Measurements from ENCODE around the gene CNN2. TPM values are rescaled to one million over a fixed set of nuclear protein-coding genes. Genes with fewer than 3 reads are reported as not detected.

Gene CNN2
- total and polyA plus RNA-seq, 2 of the 13 experiments (the other 11 are each of a cell fraction or from before 2014, with no cell fraction given), result 63.6 to 70.0 TPM

DNA sequence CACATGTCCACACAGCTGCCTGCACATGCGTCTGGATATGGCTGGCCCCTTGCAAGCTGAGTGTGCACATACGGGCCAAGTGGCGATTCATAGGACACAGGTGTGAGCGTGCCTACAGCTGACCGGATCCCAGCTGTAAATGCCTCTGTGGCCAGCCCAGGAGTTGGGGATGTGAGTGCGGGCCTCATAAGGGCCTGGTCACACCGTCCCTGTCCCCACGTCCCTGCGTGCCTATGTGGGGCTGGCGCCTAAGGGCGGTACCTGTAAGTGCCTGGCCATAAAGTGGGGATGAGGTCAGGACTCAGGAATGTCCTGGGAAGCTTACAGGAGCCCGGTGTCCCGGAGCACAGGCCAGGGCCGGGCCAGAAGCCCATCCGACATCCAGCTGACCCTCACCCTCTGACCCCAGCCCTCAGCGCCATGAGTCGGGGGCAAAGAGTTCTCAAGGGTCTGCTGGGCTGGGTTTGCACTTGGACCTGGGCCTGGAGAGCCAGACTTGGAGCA is 39.2 kb downstream of the CNN2 start (continued):
- TF ChIP-seq SRSF1 (optimal IDR thresholded peaks at IDR 0.05; ENCODE audit: low read depth, low read length) (peak; percentile 30), HOXA3 (CRISPR knock-in tag; IDR thresholded peaks at IDR 0.05) (0 out of 2 replicates have a peak, but pooled peaks have one; percentile 18), MAFK (conservative IDR thresholded peaks at IDR 0.05 in 1 of 2, IDR thresholded peaks at IDR 0.05 in 1 of 2; ENCODE audit: low read length in 2 of 2) (peak in 1 of 2 experiments; percentile 27; a peak in 1 of 4 replicates), ZBTB38 (CRISPR knock-in tag; IDR thresholded peaks at IDR 0.05) (peak; percentile 61; the same call in 1 of the 2 replicates), ZNF652 (CRISPR knock-in tag; IDR thresholded peaks at IDR 0.05; ENCODE audit: borderline replicate concordance, low read depth) (no peak), ZNF687 (CRISPR knock-in tag; IDR thresholded peaks at IDR 0.05) (peak; percentile 59), PHF21A (CRISPR knock-in tag; IDR thresholded peaks at IDR 0.05) (peak; percentile 74), ZNF205 (CRISPR knock-in tag; IDR thresholded peaks at IDR 0.05) (peak; percentile 30; the same call in 1 of the 2 replicates), EED (CRISPR knock-in tag; IDR thresholded peaks at IDR 0.05) (no peak), MYC (CRISPR knock-in tag; IDR thresholded peaks at IDR 0.05; ENCODE audit: borderline replicate concordance) (0 out of 2 replicates have a peak, but pooled peaks have one; percentile 6), DZIP1 (CRISPR knock-in tag; IDR thresholded peaks at IDR 0.05) (no peak), BORCS8-MEF2B (CRISPR knock-in tag; IDR thresholded peaks at IDR 0.05) (peak; percentile 25; the same call in 1 of the 2 replicates), ZFP36 (IDR thresholded peaks at IDR 0.05; ENCODE audit: borderline replicate concordance, low read depth, low read length, partially characterized antibody) (no peak), ZBTB34 (CRISPR knock-in tag; IDR thresholded peaks at IDR 0.05) (0 out of 2 replicates have a peak, but pooled peaks have one; percentile 35), MTERF4 (CRISPR knock-in tag; IDR thresholded peaks at IDR 0.05) (peak; percentile 49; the same call in 1 of the 2 replicates), THAP8 (CRISPR knock-in tag; IDR thresholded peaks at IDR 0.05; ENCODE audit: borderline replicate concordance) (no peak), MEIS2 (CRISPR knock-in tag; IDR thresholded peaks at IDR 0.05) (0 out of 2 replicates have a peak, but pooled peaks have one; percentile 17)
- TF ChIP-seq, protein P1, sequence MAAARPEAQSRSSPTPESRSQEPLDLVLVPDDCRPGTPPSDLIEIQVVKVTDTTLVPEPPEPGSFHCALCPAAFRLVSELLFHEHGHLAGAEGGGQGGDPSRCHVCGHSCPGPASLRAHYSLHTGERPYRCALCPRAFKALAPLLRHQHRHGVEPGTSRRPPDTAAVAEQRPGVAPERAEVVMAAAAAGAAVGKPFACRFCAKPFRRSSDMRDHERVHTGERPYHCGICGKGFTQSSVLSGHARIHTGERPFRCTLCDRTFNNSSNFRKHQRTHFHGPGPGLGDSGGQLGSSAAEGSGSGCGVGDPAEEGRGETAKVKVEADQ (CRISPR knock-in tag; IDR thresholded peaks at IDR 0.05; ENCODE audit: borderline replicate concordance), result 0 out of 2 replicates have a peak, but pooled peaks have one; percentile 45

Measured in HepG2 (cell line).